Measurements from ENCODE around the gene CTNNA2.
"Not testable (repeated sequence)": the region's sequence is repeated elsewhere in the genome, so short reads cannot be mapped to it uniquely, and the experiment has no call there.

The CTNNA2 gene

DNA sequence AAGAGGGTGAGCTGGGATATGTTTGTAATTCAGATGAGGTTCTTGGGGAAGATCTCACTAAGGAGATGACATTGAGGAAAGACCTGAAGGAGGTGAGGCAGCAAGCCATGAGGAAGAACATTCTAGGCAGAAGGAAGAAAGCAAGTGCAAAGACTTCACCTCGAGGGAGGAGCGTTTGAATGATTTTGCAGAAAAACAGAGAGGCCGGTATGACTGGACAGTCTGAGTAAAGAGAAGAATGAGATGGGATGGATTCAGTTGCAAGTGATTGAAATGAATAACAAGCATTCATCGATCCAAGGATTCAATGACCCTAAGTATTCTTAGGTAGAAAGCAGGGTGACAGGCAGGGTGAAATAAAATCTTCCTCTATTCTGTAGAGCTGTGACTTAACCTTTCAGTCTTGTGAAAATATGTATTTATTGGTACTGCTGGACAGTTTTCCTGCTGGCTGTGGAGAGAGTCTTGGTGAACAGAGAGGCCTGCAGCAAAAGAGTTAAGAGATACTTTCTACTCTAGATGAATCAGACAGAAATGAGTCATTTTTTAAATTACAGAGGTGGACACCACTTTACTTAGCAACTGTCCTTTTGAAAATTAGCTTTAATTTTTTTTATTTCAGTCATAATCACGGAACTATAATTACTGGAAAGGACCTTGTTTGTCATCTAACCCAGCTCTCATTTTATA, 513.3 kb downstream of the CTNNA2 start:
- no peaks in the 10 kb centered on the region for H3K36me3 ChIP-seq
- H3K4me3 ChIP-seq (ENCODE audit: low read depth, low read length), result no peak overlapping the region
- DNase-seq, result no peak
- H3K27me3 ChIP-seq (ENCODE audit: insufficient read depth, low read depth, severe bottlenecking), result no peaks in the 10 kb centered on the region
- peaks cover 4% of the 10 kb centered on the region for H3K9me3 ChIP-seq (ENCODE audit: severe bottlenecking)
- H3K27ac ChIP-seq, result no peak overlapping the region
- TF ChIP-seq, protein P1, sequence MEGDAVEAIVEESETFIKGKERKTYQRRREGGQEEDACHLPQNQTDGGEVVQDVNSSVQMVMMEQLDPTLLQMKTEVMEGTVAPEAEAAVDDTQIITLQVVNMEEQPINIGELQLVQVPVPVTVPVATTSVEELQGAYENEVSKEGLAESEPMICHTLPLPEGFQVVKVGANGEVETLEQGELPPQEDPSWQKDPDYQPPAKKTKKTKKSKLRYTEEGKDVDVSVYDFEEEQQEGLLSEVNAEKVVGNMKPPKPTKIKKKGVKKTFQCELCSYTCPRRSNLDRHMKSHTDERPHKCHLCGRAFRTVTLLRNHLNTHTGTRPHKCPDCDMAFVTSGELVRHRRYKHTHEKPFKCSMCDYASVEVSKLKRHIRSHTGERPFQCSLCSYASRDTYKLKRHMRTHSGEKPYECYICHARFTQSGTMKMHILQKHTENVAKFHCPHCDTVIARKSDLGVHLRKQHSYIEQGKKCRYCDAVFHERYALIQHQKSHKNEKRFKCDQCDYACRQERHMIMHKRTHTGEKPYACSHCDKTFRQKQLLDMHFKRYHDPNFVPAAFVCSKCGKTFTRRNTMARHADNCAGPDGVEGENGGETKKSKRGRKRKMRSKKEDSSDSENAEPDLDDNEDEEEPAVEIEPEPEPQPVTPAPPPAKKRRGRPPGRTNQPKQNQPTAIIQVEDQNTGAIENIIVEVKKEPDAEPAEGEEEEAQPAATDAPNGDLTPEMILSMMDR (IDR thresholded peaks at IDR 0.05; ENCODE audit: low read depth, low read length), result no peak

- TF ChIP-seq, protein P1 (IDR thresholded peaks at IDR 0.05; ENCODE audit: low read depth, low read length), result no peak
- Histone ChIP-seq H3K36me3 (no peaks in the 10 kb centered on the region), H3K9me3 (ENCODE audit: severe bottlenecking) (no peaks in the 10 kb centered on the region), H3K4me3 (ENCODE audit: low read depth, low read length) (no peak overlapping the region), H3K27me3 (ENCODE audit: insufficient read depth, low read depth, severe bottlenecking) (no peaks in the 10 kb centered on the region), H3K27ac (no peak overlapping the region)
- DNase-seq, result no peak
These were observed 515.2 kb downstream of the CTNNA2 start for GRCh38 chr2:80028051-80028450.

DNA sequence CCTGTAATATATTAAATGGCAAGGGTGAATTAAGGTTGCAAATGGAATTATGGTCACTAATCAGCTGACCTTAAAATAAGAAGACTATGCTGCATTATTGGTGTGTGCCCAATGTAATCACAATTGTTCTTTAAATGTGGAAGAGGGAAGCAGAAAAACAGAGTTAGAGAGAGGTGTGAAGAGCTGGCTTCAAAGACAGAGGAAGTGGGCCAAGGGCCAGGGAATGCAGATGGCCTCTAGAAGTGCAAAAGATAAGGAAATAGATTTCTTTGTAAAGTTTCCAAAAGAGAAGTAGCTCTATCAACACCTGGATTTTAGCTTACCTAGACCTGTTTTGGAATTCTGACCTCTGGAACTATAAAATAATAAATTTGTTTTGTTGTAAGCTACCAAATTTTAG, 515.7 kb downstream of the CTNNA2 start:
- DNase-seq, result no peak
- H3K36me3 ChIP-seq, result no peaks in the 10 kb centered on the region
- TF ChIP-seq, protein P1 (IDR thresholded peaks at IDR 0.05; ENCODE audit: low read depth, low read length), result no peak
- H3K9me3 ChIP-seq (ENCODE audit: severe bottlenecking), result no peaks in the 10 kb centered on the region
- H3K27me3 ChIP-seq (ENCODE audit: insufficient read depth, low read depth, severe bottlenecking), result no peaks in the 10 kb centered on the region
- H3K4me3 ChIP-seq (ENCODE audit: low read depth, low read length), result no peak overlapping the region
- H3K27ac ChIP-seq, result no peak overlapping the region

DNA sequence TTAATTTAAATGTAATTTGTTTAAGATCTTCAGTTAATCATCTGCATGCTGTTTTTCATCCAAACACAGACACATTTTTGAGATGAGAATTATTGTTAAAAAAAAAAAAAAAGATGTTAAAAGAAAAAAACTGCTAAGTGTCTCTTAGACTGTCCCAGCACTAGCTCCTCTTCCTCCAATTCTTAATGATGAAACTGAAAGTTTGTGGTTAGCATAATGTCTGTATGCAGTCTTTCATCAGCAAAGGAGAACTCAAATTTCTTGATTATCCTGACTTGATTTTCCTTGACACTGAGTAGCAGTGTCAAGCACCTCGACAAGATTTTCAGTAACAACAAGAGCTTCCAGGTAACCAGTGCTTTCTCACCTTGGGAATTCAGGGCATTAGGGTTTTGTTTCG, 517.3 kb downstream of the CTNNA2 start:
- Histone ChIP-seq H3K4me3 (ENCODE audit: low read depth, low read length) (no peak overlapping the region), H3K27me3 (ENCODE audit: insufficient read depth, low read depth, severe bottlenecking) (no peaks in the 10 kb centered on the region), H3K36me3 (no peaks in the 10 kb centered on the region), H3K9me3 (ENCODE audit: severe bottlenecking) (no peaks in the 10 kb centered on the region), H3K27ac (no peak overlapping the region)
- TF ChIP-seq, protein P1 (IDR thresholded peaks at IDR 0.05; ENCODE audit: low read depth, low read length), result no peak
- DNase-seq, result no peak

- H3K9me3 ChIP-seq (ENCODE audit: severe bottlenecking); H3K27me3 ChIP-seq (ENCODE audit: insufficient read depth, low read depth, severe bottlenecking); H3K36me3 ChIP-seq; H3K4me3 ChIP-seq (ENCODE audit: low read depth, low read length); DNase-seq; H3K27ac ChIP-seq: not testable (repeated sequence)
These were observed 519.8 kb downstream of the CTNNA2 start for GRCh38 chr2:80032684-80033083.

GRCh38 chr2:80035749-80036285, 523.0 kb downstream of the CTNNA2 start:
- no peak overlapping the region for H3K27ac ChIP-seq
- no peak for DNase-seq
- no peaks in the 10 kb centered on the region for H3K27me3 ChIP-seq (ENCODE audit: insufficient read depth, low read depth, severe bottlenecking)
- TF ChIP-seq, protein P1 (IDR thresholded peaks at IDR 0.05; ENCODE audit: low read depth, low read length), result no peak
- H3K36me3 ChIP-seq, result no peaks in the 10 kb centered on the region
- no peak overlapping the region for H3K4me3 ChIP-seq (ENCODE audit: low read depth, low read length)
- no peaks in the 10 kb centered on the region for H3K9me3 ChIP-seq (ENCODE audit: severe bottlenecking)
